ENCODE data around the gene CCNA2. TPM values are rescaled to one million over a fixed set of nuclear protein-coding genes. Genes with fewer than 3 reads are reported as not detected.

The CCNA2 gene
- total and polyA plus RNA-seq, 9 of the 15 experiments (the other 6 are each of a cell fraction or from before 2014, with no cell fraction given): 37.1 to 197 (median 154) TPM

- POLR2A ChIA-PET: interaction anchor here (1.1 to 1.9 kb wide), 4 partner anchors 9 to 104 kb away, joined by 3 to 7 read pairs (median 4); partner anchors contain the start of genes ANXA5 and CCNA2
- in situ Hi-C loops (cut with MboI): no loop called here
- peak overlapping the region in 1 of 2 experiments; percentile 98; a peak in 2 of 4 replicates for H3K9ac ChIP-seq (ENCODE audit: insufficient read depth in 1 of 2, low read depth in 2 of 2, low read length in 2 of 2)
Observed at GRCh38 chr4:121799867-121800501, 23.7 kb downstream of the CCNA2 start.

More at GRCh38 chr4:121799867-121800501, 23.7 kb downstream of the CCNA2 start:
- DNase-seq (ENCODE audit: extremely low read depth in 1 of 4, low spot score in 3 of 4) (no peak), ATAC-seq (peak; percentile 7), FAIRE-seq (peak; percentile 44)
- H4K20me1 ChIP-seq (replicated peaks; ENCODE audit: control insufficient read depth, insufficient read depth, low read length): no peaks in the 10 kb centered on the region
- WGBS (ENCODE audit: insufficient coverage, low coverage, missing lambda C conversion rate): 53% methylated on average over 3 of the region's 3 CpGs
- H3K9me3 ChIP-seq (replicated peaks; ENCODE audit: control insufficient read depth, insufficient read depth, low read depth, low read length): no peaks in the 10 kb centered on the region
- H3K27me3 ChIP-seq (ENCODE audit: control insufficient read depth in 2 of 2, insufficient read depth in 2 of 2, low read length in 2 of 2): no peaks in the 10 kb centered on the region
- H3K9me1 ChIP-seq (ENCODE audit: control insufficient read depth, insufficient read depth, low read length): no peaks in the 10 kb centered on the region
- BruUV-seq (replicated peaks): no TSS peak
- peaks cover 5 to 13% of the 10 kb centered on the region in 2 experiments; a peak in 2 of 5 replicates for H3K4me1 ChIP-seq (replicated peaks in 1 of 2; ENCODE audit: control insufficient read depth in 2 of 2, insufficient read depth in 2 of 2, low read length in 2 of 2)
- TF ChIP-seq NFRKB (IDR thresholded peaks at IDR 0.05; ENCODE audit: low read depth): peak; percentile 19; the same call in 1 of the 2 replicates
- 0 out of 2 replicates have a peak, but pooled peaks have one; percentile 5 for TF ChIP-seq ZNF395 (CRISPR knock-in tag; IDR thresholded peaks at IDR 0.05)
- no peak for TF ChIP-seq ZFP30 (CRISPR knock-in tag; IDR thresholded peaks at IDR 0.05; ENCODE audit: borderline replicate concordance)
- peak overlapping the region; percentile 94 for H3K4me3 ChIP-seq
- intact Hi-C loops (cut with micrococcal nuclease): loop anchor here (2.0 kb wide), 1 partner anchor 23 kb away; the partner anchor contains the start of gene CCNA2
- H3K36me3 ChIP-seq (ENCODE audit: control insufficient read depth, insufficient read depth, low read length): peaks cover 34% of the 10 kb centered on the region
- peaks cover 33% of the 10 kb centered on the region for H3K79me2 ChIP-seq (ENCODE audit: control insufficient read depth, insufficient read depth, low read length)
- CTCF ChIA-PET (ENCODE audit: low intra/inter-chr PET ratio): no interaction called here
- H2AFZ ChIP-seq (ENCODE audit: low read depth, low read length): peak overlapping the region; percentile 99
- H3K4me2 ChIP-seq (ENCODE audit: insufficient read depth, low read length): peak overlapping the region; percentile 94
- H3K27ac ChIP-seq (ENCODE audit: extremely low read depth, low read depth, low read length): peak overlapping the region; percentile 97

Data from K562 (cell line).